GM19025 (cell line): ENCODE data around the gene AK5.

Experiments used
- ATAC-seq: cut with Tn5 transposase; IDR thresholded peaks from one replicate; pipeline ENCODE4 v1.9.1; 2021; ENCODE audit warnings: mild to moderate bottlenecking, low read depth, moderate library complexity; ENCODE audit not compliant: unreplicated experiment

AK5 gene

GRCh38 chr1:77533660-77534305, 252.0 kb downstream of the AK5 start:
- no peak for ATAC-seq

GRCh38 chr1:77534456-77534855, 252.6 kb downstream of the AK5 start:
- no peak for ATAC-seq

GRCh38 chr1:77536813-77537212, 255.0 kb downstream of the AK5 start:
- ATAC-seq, result no peak

- ATAC-seq, result peak; percentile 72
Observed at GRCh38 chr1:77538956-77539518, 257.2 kb downstream of the AK5 start.

GRCh38 chr1:77539519-77540142, 257.8 kb downstream of the AK5 start:
- ATAC-seq, result no peak

GRCh38 chr1:77540501-77541161, 258.8 kb downstream of the AK5 start:
- ATAC-seq, result peak; percentile 17

- peak; percentile 32 for ATAC-seq
Observed at GRCh38 chr1:77541162-77541545, 259.3 kb downstream of the AK5 start.

- no peak for ATAC-seq
Observed at GRCh38 chr1:77542813-77543420, 261.1 kb downstream of the AK5 start.

GRCh38 chr1:77543822-77544448, 262.1 kb downstream of the AK5 start:
- no peak for ATAC-seq

- no peak for ATAC-seq
Observed at GRCh38 chr1:77544845-77545244, 263.0 kb downstream of the AK5 start.

- ATAC-seq, result no peak
Observed at GRCh38 chr1:77545970-77546369, 264.2 kb downstream of the AK5 start.

GRCh38 chr1:77546890-77547289, 265.1 kb downstream of the AK5 start:
- ATAC-seq, result no peak

GRCh38 chr1:77548285-77548684, 266.5 kb downstream of the AK5 start:
- ATAC-seq, result no peak

- no peak for ATAC-seq
Observed at GRCh38 chr1:77550135-77550534, 268.3 kb downstream of the AK5 start.

- ATAC-seq, result no peak
Observed at GRCh38 chr1:77552626-77553025, 270.8 kb downstream of the AK5 start.

- ATAC-seq, result no peak
Observed at GRCh38 chr1:77553568-77554291, 271.9 kb downstream of the AK5 start.

GRCh38 chr1:77556045-77556444, 274.2 kb downstream of the AK5 start:
- ATAC-seq, result no peak

GRCh38 chr1:77557053-77557452, 275.2 kb downstream of the AK5 start:
- no peak for ATAC-seq

- ATAC-seq, result no peak
Observed at GRCh38 chr1:77558591-77559164, 276.9 kb downstream of the AK5 start.

- ATAC-seq, result no peak
Observed at GRCh38 chr1:77560741-77561140, 278.9 kb downstream of the AK5 start.
